GM12878 (cell line): ENCODE data around the gene PTAFR. TPM values are rescaled to one million over a fixed set of nuclear protein-coding genes. Genes with fewer than 3 reads are reported as not detected.
A peak's percentile ranks its signal among the peaks of the same experiment; 100 is the strongest.

Experiments used
- ATAC-seq: fragments of 200-7000 bp; cut with Tn5 transposase; 3 replicates; pipeline ENCODE4 v1.9.1; 2020; ENCODE audit warnings: mild to moderate bottlenecking, moderate library complexity
- BruUV-seq: library from RNA; stranded (reverse); fragments of 400-500 nt; replicated peaks from 2 replicates; lab custom pipeline; 2021; lab: Mats Ljungman, UMichigan
- CTCF ChIA-PET: fragments of 300-600 bp; sonication (Branson Sonifier 250); formaldehyde crosslinking; extraction: SDS; loops from one replicate; lab custom pipeline; 2021; ENCODE audit warnings: inconsistent platforms; lab: Yijun Ruan, JAX
- POLR2A ChIA-PET: fragments of 350-600 bp; formaldehyde crosslinking; extraction: SDS; loops from one replicate; lab custom pipeline; 2021; ENCODE audit warnings: inconsistent platforms; lab: Charles Lee
- RAD21 ChIA-PET: fragments of 300-600 bp; sonication (Branson Sonifier 250); formaldehyde crosslinking; loops from one replicate; lab custom pipeline; 2023; ENCODE audit warnings: antibody characterized with exemption; ENCODE audit not compliant: unreplicated experiment; lab: Charles Lee
- SMC1A ChIA-PET: fragments of 300-600 bp; sonication (Branson Sonifier 250); formaldehyde crosslinking; loops from one replicate; lab custom pipeline; 2023; ENCODE audit not compliant: unreplicated experiment, uncharacterized antibody; lab: Charles Lee
- DNase-seq: peaks from one replicate; pipeline ENCODE4 v3.0.0-alpha.2; 2011; ENCODE audit warnings: low read depth, low spot score
- FAIRE-seq: peaks from 3 replicates; lab custom pipeline; 2011; peaks lifted over from hg19 to GRCh38; lab: Jason Lieb, UNC
- H2AFZ ChIP-seq: 2 replicates; pipeline ENCODE4 v1.6.0; 2011; ENCODE audit warnings: low read depth, low read length, control low read depth; ENCODE audit not compliant: control insufficient read depth
- H3K27ac ChIP-seq: 2 replicates; pipeline ENCODE4 v1.5.1; 2011; ENCODE audit warnings: control low read depth; ENCODE audit not compliant: control insufficient read depth, insufficient read depth
- H3K27me3 ChIP-seq, 2 experiments: replicated peaks in 1 of 2; 2 replicates each; pipeline versions ENCODE4 v1.6.0 to v1.6.1; 2011; ENCODE audit warnings: low read length in 1 of 2; ENCODE audit not compliant: control insufficient read depth in 2 of 2, insufficient read depth in 2 of 2
- H3K36me3 ChIP-seq, 2 experiments: 2 replicates each; pipeline ENCODE4 v1.5.1; 2011; ENCODE audit warnings: low read length in 1 of 2; ENCODE audit not compliant: control insufficient read depth in 2 of 2, insufficient read depth in 2 of 2
- H3K4me1 ChIP-seq: 2 replicates; pipeline ENCODE4 v1.6.1; 2011; ENCODE audit warnings: mild to moderate bottlenecking, low read length, moderate library complexity, mixed read lengths; ENCODE audit not compliant: control insufficient read depth, insufficient read depth
- H3K4me2 ChIP-seq: 2 replicates; pipeline ENCODE4 v1.6.0; 2011; ENCODE audit warnings: control low read depth; ENCODE audit not compliant: control insufficient read depth, insufficient read depth
- H3K4me3 ChIP-seq: fragments of 200-600 bp; sonication (generic); 2 replicates; pipeline ENCODE4 v1.5.1; 2016
- H3K79me2 ChIP-seq: 2 replicates; pipeline ENCODE4 v1.6.0; 2011; ENCODE audit warnings: low read length; ENCODE audit not compliant: control insufficient read depth, insufficient read depth
- H3K9ac ChIP-seq: 2 replicates; pipeline ENCODE4 v1.8.0; 2011; ENCODE audit warnings: low read length, control low read depth, mixed read lengths; ENCODE audit not compliant: control insufficient read depth, insufficient read depth
- H3K9me3 ChIP-seq: replicated peaks from 3 replicates; pipeline ENCODE4 v1.5.1; 2011; ENCODE audit warnings: mild to moderate bottlenecking, low read length; ENCODE audit not compliant: control insufficient read depth, insufficient read depth
- H4K20me1 ChIP-seq: 2 replicates; pipeline ENCODE4 v1.6.0; 2011; ENCODE audit not compliant: control insufficient read depth, insufficient read depth
- BHLHE40 ChIP-seq, 2 experiments: fragments of 450-650 bp in 1 of 2; IDR thresholded peaks; 2 replicates each; pipeline ENCODE4 v1.6.1; 2011 to 2017; ENCODE audit warnings: low read depth in 2 of 2, borderline replicate concordance in 1 of 2, improper control_type of control experiment in 1 of 2, low read length in 1 of 2, mild to moderate bottlenecking in 1 of 2
- CBFB ChIP-seq: IDR thresholded peaks from 2 replicates; pipeline ENCODE4 v1.6.1; 2016; ENCODE audit warnings: antibody characterized with exemption, low read depth
- CREB1 ChIP-seq: IDR thresholded peaks from 2 replicates; pipeline ENCODE4 v1.6.1; 2012; ENCODE audit warnings: low read depth, mild to moderate bottlenecking, inconsistent platforms
- CREM ChIP-seq: IDR thresholded peaks from 2 replicates; pipeline ENCODE4 v1.6.1; 2014; ENCODE audit warnings: antibody characterized with exemption, low read depth
- IRF4 ChIP-seq: IDR thresholded peaks from 2 replicates; pipeline ENCODE4 v1.6.1; 2011; ENCODE audit warnings: low read depth, low read length
- NFIC ChIP-seq: IDR thresholded peaks from 2 replicates; pipeline ENCODE4 v1.6.1; 2012; ENCODE audit warnings: low read depth, mild to moderate bottlenecking, inconsistent platforms, low read length, moderate library complexity
- POLR2AphosphoS2 ChIP-seq: IDR thresholded peaks from 2 replicates; pipeline ENCODE4 v1.6.1; 2011; ENCODE audit warnings: low read depth, mild to moderate bottlenecking, low read length, improper control_type of control experiment, moderate library complexity
- REST ChIP-seq: IDR thresholded peaks from 2 replicates; pipeline ENCODE4 v1.6.1; 2012; ENCODE audit warnings: mild to moderate bottlenecking, low read depth, low read length
- ZNF24 ChIP-seq: fragments of 450-650 bp; IDR thresholded peaks from 2 replicates; pipeline ENCODE4 v1.6.1; 2017; ENCODE audit warnings: antibody characterized with exemption, mild to moderate bottlenecking
- ZNF622 ChIP-seq: fragments of 450-650 bp; IDR thresholded peaks from 2 replicates; pipeline ENCODE4 v1.6.1; 2017; ENCODE audit warnings: mild to moderate bottlenecking, inconsistent platforms
- WGBS: methylation state at CpG from one replicate; pipeline ENCODE4 v1.1.6; 2016; ENCODE audit warnings: low lambda C conversion rate; ENCODE audit not compliant: insufficient replicate concordance, insufficient coverage; ENCODE audit errors: missing lambda C conversion rate; 5-methylcytosine and 5-hydroxymethylcytosine counted together
- in situ Hi-C: fragments of 300-500 bp; cut with MboI; formaldehyde crosslinking; loops from 9 replicates; pipeline ENCODE4 v1.14.3; 2018; ENCODE audit warnings: mixed read lengths
- intact Hi-C: fragments of 100-400 bp; cut with micrococcal nuclease; formaldehyde crosslinking; loops from one replicate; pipeline ENCODE4 v1.14.2; 2022; ENCODE audit not compliant: unreplicated experiment
- polyA plus RNA-seq, 11 experiments: library from polyadenylated mRNA; depleted of rRNA in 4 of 11; unstranded in 6 of 11; stranded (reverse) in 5 of 11; fragments of >200 nt; fragmentation: Nextera tagmentation in 4 of 11; fragmentation: Illumina TruSeq in 1 of 11; extraction: Ambion mirVana in 4 of 11; extraction: Trizol in 1 of 11; gene quantifications; 1 replicate in 1 of 11; 2 replicates in 10 of 11; pipeline versions ENCODE4 v1.2.1 to v1.2.3, GENCODE V29; 2011 to 2016; ENCODE audit warnings: inconsistent platforms in 2 of 11, missing spikeins in 2 of 11, low read depth in 1 of 11
- total RNA-seq, 4 experiments: library from RNA; depleted of rRNA in 3 of 4; stranded (reverse); fragments of >200 nt in 3 of 4; fragmentation: Illumina TruSeq in 1 of 4; extraction: Trizol in 1 of 4; gene quantifications; 2 replicates each; pipeline versions ENCODE4 v1.2.1 to v1.2.3, GENCODE V29; 2013 to 2021
- TF ChIP-seq, protein P1 (sequence below): IDR thresholded peaks from 2 replicates; pipeline ENCODE4 v1.6.1; 2011; ENCODE audit warnings: borderline replicate concordance, low read depth, mild to moderate bottlenecking, moderate library complexity, low read length; ENCODE audit not compliant: insufficient read depth, poor library complexity, severe bottlenecking
- TF ChIP-seq, protein P2 (sequence below): fragments of 450-650 bp; IDR thresholded peaks from 2 replicates; pipeline ENCODE4 v1.6.1; 2017; ENCODE audit warnings: mild to moderate bottlenecking

PTAFR gene
- total and polyA plus RNA-seq, 10 of the 15 experiments (the other 5 are each of a cell fraction or from before 2014, with no cell fraction given): 17.5 to 251 (median 27.7) TPM

GRCh38 chr1:28163496-28164161 lies 12.9 kb downstream of the PTAFR start:
- intact Hi-C loops (no loop called here), in situ Hi-C loops (no loop called here)
- FAIRE-seq (no peak), ATAC-seq (peak; percentile 36), DNase-seq (no peak)
- H3K27ac ChIP-seq: no peak overlapping the region
- H3K9me3 ChIP-seq: no peaks in the 10 kb centered on the region; the same call in 2 of the 3 replicates
- POLR2A ChIA-PET: interaction anchor here (0.7 to 2.8 kb wide), 6 partner anchors 10 to 411 kb away, joined by 3 to 9 read pairs (median 6); no protein-coding TSS in a partner anchor
- BruUV-seq: no TSS peak
- CTCF ChIA-PET: interaction anchor here (1.3 to 2.2 kb wide), 6 partner anchors 16 to 75 kb away, joined by 4 to 14 read pairs (median 5); partner anchors contain the start of gene EYA3
- peaks cover 0 to 6% of the 10 kb centered on the region in 2 experiments; a peak in 2 of 4 replicates for H3K36me3 ChIP-seq
- RAD21 ChIA-PET: interaction anchor here (0.9 to 3.2 kb wide), 5 partner anchors 9 to 45 kb away, joined by 3 to 10 read pairs (median 4); no protein-coding TSS in a partner anchor
- SMC1A ChIA-PET: interaction anchor here (1.1 to 4.8 kb wide), 9 partner anchors 10 to 75 kb away, joined by 3 to 33 read pairs (median 4); partner anchors contain the start of gene EYA3
- H3K27me3 ChIP-seq: no peaks in the 10 kb centered on the region
- no peak overlapping the region for H3K9ac ChIP-seq
- TF ChIP-seq, protein P1, sequence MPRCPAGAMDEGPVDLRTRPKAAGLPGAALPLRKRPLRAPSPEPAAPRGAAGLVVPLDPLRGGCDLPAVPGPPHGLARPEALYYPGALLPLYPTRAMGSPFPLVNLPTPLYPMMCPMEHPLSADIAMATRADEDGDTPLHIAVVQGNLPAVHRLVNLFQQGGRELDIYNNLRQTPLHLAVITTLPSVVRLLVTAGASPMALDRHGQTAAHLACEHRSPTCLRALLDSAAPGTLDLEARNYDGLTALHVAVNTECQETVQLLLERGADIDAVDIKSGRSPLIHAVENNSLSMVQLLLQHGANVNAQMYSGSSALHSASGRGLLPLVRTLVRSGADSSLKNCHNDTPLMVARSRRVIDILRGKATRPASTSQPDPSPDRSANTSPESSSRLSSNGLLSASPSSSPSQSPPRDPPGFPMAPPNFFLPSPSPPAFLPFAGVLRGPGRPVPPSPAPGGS: no peak
- TF ChIP-seq REST: no peak
- TF ChIP-seq POLR2AphosphoS2: no peak
- no peak for TF ChIP-seq ZNF622
- TF ChIP-seq BHLHE40 (IDR thresholded peaks at IDR 0.05; ENCODE audit: borderline replicate concordance in 1 of 2, low read depth in 2 of 2, low read length in 1 of 2): no peak
- no peak for TF ChIP-seq NFIC
- TF ChIP-seq IRF4: no peak
- TF ChIP-seq CREM: no peak
- no peak for TF ChIP-seq CREB1
- TF ChIP-seq, protein P2, sequence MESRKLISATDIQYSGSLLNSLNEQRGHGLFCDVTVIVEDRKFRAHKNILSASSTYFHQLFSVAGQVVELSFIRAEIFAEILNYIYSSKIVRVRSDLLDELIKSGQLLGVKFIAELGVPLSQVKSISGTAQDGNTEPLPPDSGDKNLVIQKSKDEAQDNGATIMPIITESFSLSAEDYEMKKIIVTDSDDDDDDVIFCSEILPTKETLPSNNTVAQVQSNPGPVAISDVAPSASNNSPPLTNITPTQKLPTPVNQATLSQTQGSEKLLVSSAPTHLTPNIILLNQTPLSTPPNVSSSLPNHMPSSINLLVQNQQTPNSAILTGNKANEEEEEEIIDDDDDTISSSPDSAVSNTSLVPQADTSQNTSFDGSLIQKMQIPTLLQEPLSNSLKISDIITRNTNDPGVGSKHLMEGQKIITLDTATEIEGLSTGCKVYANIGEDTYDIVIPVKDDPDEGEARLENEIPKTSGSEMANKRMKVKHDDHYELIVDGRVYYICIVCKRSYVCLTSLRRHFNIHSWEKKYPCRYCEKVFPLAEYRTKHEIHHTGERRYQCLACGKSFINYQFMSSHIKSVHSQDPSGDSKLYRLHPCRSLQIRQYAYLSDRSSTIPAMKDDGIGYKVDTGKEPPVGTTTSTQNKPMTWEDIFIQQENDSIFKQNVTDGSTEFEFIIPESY: no peak
- no peak for TF ChIP-seq ZNF24
- TF ChIP-seq CBFB: no peak
- H4K20me1 ChIP-seq: no peaks in the 10 kb centered on the region; the same call in 1 of the 2 replicates
- 59% methylated on average over 4 of the region's 4 CpGs for WGBS
- peaks cover 5% of the 10 kb centered on the region for H3K4me1 ChIP-seq
- no peak overlapping the region for H2AFZ ChIP-seq
- H3K79me2 ChIP-seq: no peaks in the 10 kb centered on the region; the same call in 1 of the 2 replicates
- no peak overlapping the region for H3K4me2 ChIP-seq
- no peak overlapping the region for H3K4me3 ChIP-seq
